Measurements from ENCODE around the gene DNAJB5. TPM values are rescaled to one million over a fixed set of nuclear protein-coding genes. Genes with fewer than 3 reads are reported as not detected.

Gene DNAJB5
- total RNA-seq, 1 experiment from 2014 or later: 0.79 TPM

- H2AFZ ChIP-seq: no peak overlapping the region
- no peaks in the 10 kb centered on the region for H3K36me3 ChIP-seq (ENCODE audit: low read depth)
- H3K27me3 ChIP-seq (ENCODE audit: insufficient read depth, low read depth): no peaks in the 10 kb centered on the region
- no peaks in the 10 kb centered on the region for H4K20me1 ChIP-seq (ENCODE audit: insufficient read depth)
- no peak overlapping the region for H3K4me3 ChIP-seq
- H3F3A ChIP-seq (ENCODE audit: insufficient read depth, low read depth): peaks cover 10% of the 10 kb centered on the region; the same call in 1 of the 2 replicates
- TF ChIP-seq EZH2 (IDR thresholded peaks at IDR 0.05; ENCODE audit: low read depth) (no peak), CTCF (conservative IDR thresholded peaks at IDR 0.05) (no peak)
- POLR2A ChIA-PET (ENCODE audit: unreplicated experiment): interaction anchor here (0.6 kb wide), 1 partner anchor 54 kb away, joined by 3 read pairs; no protein-coding TSS in a partner anchor
- H3K9me3 ChIP-seq (ENCODE audit: insufficient read depth, low read depth): no peaks in the 10 kb centered on the region
- CTCF ChIA-PET: no interaction called here
- intact Hi-C loops (cut with micrococcal nuclease; ENCODE audit: unreplicated experiment): no loop called here
- no peaks in the 10 kb centered on the region for H3K79me2 ChIP-seq (ENCODE audit: low read depth)
- DNase-seq: no peak
- no peak overlapping the region for H3K4me2 ChIP-seq
- H3K27ac ChIP-seq: no peak overlapping the region
- no peaks in the 10 kb centered on the region for H3K9me2 ChIP-seq (ENCODE audit: insufficient read depth)
- H3K4me1 ChIP-seq (replicated peaks; ENCODE audit: insufficient read depth): peaks cover 12% of the 10 kb centered on the region
- BruUV-seq (replicated peaks): no TSS peak
Observed at GRCh38 chr9:35044071-35044470, 54.5 kb downstream of the DNAJB5 start.

Other genes with a start within 250 kb of the DNAJB5 start
- not detected in 2 replicates for gene PHF24, start 31.5 kb upstream of the DNAJB5 start, total RNA-seq (2021)
- gene VCP, start 82.9 kb downstream of the DNAJB5 start, total RNA-seq (2021): 200 and 216 TPM in 2 replicates
- 45.3 and 48.7 TPM in 2 replicates for gene FANCG, start 90.2 kb downstream of the DNAJB5 start, total RNA-seq (2021)
- 18.2 and 20.3 TPM in 2 replicates for gene PIGO, start 106.8 kb downstream of the DNAJB5 start, total RNA-seq (2021)
- gene STOML2, start 113.4 kb downstream of the DNAJB5 start, total RNA-seq (2021): 109 and 122 TPM in 2 replicates
- 7.1 and 10.5 TPM in 2 replicates for gene ATOSB, start 126.1 kb downstream of the DNAJB5 start, total RNA-seq (2021)
- gene UNC13B, start 172.3 kb downstream of the DNAJB5 start, total RNA-seq (2021): not detected in 2 replicates

Data from PC-9 (cell line).